ENCODE measurements around the gene YIPF7. TPM values are rescaled to one million over a fixed set of nuclear protein-coding genes. Genes with fewer than 3 reads are reported as not detected.

YIPF7 gene
- total RNA-seq, result under 1 TPM in 1 of 4 donors, not detected in 3; 0.29 TPM

DNA sequence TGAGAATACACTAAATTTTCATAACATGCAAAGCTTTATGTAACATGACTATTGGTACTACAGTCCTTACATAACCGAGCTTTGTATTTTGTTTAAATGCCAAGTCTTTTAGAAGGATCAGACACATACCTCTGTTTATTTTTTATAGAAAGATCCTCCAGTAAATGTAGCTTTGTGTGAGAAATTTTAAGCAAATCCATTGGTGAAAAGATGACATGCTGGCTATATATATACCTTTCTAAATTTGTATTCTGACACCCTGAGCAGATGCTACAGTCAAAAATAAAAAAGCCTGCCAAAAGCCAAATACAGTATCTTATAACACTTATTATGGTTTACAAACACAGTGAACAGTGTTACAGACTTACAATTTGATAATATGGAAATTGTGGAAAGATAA is at the start of gene YIPF7:
Gene YIPF7, minus strand, starts transcription at position 201 of the 400 bp plus-strand sequence. CDS start 1,525 bp downstream, outside the sequence.
- no peak for TF ChIP-seq POLR2A (IDR thresholded peaks at IDR 0.05)
- TF ChIP-seq, protein P1, sequence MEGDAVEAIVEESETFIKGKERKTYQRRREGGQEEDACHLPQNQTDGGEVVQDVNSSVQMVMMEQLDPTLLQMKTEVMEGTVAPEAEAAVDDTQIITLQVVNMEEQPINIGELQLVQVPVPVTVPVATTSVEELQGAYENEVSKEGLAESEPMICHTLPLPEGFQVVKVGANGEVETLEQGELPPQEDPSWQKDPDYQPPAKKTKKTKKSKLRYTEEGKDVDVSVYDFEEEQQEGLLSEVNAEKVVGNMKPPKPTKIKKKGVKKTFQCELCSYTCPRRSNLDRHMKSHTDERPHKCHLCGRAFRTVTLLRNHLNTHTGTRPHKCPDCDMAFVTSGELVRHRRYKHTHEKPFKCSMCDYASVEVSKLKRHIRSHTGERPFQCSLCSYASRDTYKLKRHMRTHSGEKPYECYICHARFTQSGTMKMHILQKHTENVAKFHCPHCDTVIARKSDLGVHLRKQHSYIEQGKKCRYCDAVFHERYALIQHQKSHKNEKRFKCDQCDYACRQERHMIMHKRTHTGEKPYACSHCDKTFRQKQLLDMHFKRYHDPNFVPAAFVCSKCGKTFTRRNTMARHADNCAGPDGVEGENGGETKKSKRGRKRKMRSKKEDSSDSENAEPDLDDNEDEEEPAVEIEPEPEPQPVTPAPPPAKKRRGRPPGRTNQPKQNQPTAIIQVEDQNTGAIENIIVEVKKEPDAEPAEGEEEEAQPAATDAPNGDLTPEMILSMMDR (IDR thresholded peaks at IDR 0.05), result no peak
- WGBS, 2 donors, result 65 to 70% methylated on average over 1 of the region's 1 CpG
- no peak within 1 kb of the TSS for H3K4me3 ChIP-seq (ENCODE audit: low read depth, poor library complexity, severe bottlenecking)
- intact Hi-C loops (cut with DNase I; ENCODE audit: low total_unique reads), result no loop called here
- no peak for DNase-seq (ENCODE audit: low spot score in 2 of 2)

DNA sequence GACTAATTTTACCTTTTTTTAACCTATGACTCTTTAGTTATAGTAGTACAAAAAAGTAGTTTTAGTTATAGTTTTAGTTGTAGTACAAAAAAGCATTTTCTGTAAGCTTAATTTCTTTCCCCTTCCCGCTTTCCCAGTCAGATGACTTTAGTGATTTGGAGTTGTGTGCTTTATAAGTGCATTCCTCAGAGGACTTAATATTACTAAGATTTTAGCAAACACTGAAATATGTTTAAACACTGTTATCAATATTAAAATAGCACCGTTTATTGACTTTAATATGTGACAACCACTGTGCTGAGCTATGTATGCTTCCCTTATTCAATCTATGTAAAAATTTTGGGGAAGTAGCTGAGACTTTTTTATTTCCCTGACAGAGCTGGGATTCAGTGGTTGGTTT is 49.6 kb upstream of the YIPF7 start:
- TF ChIP-seq, protein P1 (IDR thresholded peaks at IDR 0.05), result no peak
- no peak for TF ChIP-seq POLR2A (IDR thresholded peaks at IDR 0.05)
- 86 to 92% methylated on average over 2 of the region's 2 CpGs for WGBS, 2 donors
- intact Hi-C loops (cut with DNase I; ENCODE audit: low total_unique reads), result no loop called here

DNA sequence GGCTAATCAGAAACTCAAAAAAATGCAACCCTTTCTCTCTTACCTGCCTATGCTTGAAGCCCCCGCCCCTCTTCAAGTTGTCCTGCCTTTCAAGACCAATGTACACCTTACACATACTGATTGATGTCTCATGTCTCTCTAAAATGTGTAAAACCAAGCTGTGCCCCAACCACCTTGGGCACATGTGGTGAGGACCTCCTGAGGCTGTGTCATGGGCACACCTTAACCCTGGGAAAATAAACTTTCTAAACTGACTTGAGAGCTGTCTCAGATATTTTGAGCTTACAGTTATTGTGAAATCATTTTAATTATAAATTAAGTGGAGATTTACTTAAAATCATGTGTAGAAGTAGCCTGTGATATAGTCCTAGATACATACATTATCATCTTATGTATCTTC is 49.0 kb upstream of the YIPF7 start:
- DNase-seq (ENCODE audit: low spot score in 2 of 2), result no peak
- no peak overlapping the region for H3K4me3 ChIP-seq (ENCODE audit: low read depth, poor library complexity, severe bottlenecking)
- WGBS, 2 donors, result 93 to 100% methylated on average over 1 of the region's 1 CpG
- intact Hi-C loops (cut with DNase I; ENCODE audit: low total_unique reads), result no loop called here
- TF ChIP-seq, protein P1 (IDR thresholded peaks at IDR 0.05), result no peak
- TF ChIP-seq POLR2A (IDR thresholded peaks at IDR 0.05), result no peak

More for the DNA sequence above, 49.6 kb upstream of the YIPF7 start:
- no peak for DNase-seq (ENCODE audit: low spot score in 2 of 2)
- no peak overlapping the region for H3K4me3 ChIP-seq (ENCODE audit: low read depth, poor library complexity, severe bottlenecking)

DNA sequence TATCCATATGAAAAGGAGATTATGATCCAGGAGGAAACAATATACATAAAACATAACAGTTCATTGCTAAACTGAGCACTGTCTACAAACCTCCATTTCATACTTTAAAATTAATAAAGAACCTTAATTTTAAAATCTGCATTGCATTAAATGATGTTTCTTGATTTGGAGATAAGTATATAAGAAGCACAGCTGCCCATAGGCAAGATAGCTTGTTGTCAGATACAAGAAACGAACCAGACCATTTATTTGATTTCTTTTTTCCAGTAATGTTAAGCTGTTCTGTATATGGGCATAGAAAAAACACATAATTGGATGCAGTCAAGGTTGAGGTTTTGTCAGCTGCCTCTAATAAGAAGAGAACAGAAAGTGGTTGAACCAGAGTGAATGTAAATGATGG is 33.2 kb upstream of the YIPF7 start:
- intact Hi-C loops (cut with DNase I; ENCODE audit: low total_unique reads), result no loop called here
- TF ChIP-seq, protein P1 (IDR thresholded peaks at IDR 0.05), result no peak
- no peak for TF ChIP-seq POLR2A (IDR thresholded peaks at IDR 0.05)
- WGBS, 2 donors, result 66 to 75% methylated on average over 1 of the region's 1 CpG
- H3K4me3 ChIP-seq (ENCODE audit: low read depth, poor library complexity, severe bottlenecking), result no peak overlapping the region
- no peak for DNase-seq (ENCODE audit: low spot score in 2 of 2)

DNA sequence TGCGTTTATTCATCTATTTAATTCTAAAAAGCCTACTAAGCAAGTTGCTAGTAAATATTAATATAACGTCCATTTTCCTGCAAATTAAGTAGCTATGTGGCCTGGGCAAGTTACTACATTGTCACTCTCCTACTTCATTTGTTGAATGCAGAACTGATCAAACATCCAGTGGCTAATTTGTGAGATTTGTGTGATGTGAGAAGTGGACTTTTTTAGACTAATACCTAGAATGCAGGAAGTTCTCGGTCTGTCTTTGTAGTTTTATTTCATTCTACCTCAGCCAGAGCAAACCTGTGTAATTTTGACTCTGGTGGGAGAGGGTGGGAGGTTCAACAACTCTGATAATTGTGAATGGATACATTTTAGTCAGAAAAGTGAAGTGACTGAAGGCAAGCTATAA is 27.6 kb upstream of the YIPF7 start:
- intact Hi-C loops (cut with DNase I; ENCODE audit: low total_unique reads), result no loop called here
- no peak for TF ChIP-seq POLR2A (IDR thresholded peaks at IDR 0.05)
- H3K4me3 ChIP-seq (ENCODE audit: low read depth, poor library complexity, severe bottlenecking), result peak overlapping the region; percentile 97
- DNase-seq (ENCODE audit: low spot score in 2 of 2), result no peak
- 2 to 3% methylated on average over 3 of the region's 3 CpGs for WGBS, 2 donors

DNA sequence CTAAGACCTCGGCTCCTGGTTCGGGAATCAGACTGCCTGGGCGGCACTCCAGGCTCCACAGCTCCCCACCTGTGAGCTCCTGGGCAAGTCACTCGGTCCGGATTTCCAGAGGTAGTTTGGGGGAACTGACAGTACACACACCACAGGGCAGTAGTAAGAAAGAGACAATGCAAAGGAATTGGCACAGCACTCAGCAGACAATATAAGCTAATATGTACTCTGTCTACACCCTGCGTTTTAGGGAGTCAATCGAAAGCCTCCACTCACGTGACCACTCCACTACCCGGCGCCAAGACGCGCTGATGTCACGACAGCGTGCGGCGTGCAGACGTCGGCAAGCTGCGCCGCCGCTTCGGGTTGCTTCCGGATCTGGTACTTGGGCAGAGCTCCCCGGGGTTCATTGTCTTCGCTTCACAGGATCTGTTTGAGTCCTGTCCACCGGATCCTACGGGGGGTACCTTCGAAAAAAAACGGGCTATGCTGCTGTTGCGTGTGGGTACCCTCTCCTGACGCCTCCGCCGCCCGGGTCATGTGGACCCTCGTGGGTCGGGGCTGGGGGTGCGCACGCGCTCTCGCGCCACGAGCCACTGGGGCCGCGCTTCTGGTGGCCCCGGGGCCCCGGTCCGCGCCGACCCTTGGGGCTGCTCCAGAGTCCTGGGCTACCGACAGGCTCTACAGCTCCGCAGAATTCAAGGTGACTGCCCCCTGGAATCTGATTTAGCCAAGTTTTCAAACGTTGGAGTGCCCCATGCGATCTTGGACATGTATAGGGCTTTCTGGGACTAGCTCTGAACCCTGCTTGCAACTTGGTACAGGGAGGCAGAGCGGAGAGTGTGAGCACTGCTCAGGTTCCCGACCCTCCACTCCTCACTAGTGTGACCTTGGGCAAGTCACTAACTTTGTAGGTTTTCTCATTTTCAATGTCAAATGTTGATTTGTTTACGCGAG is 26.9 kb upstream of the YIPF7 start, which contains the start of gene GUF1:
Gene GUF1, plus strand, starts transcription at position 327 of the 948 bp plus-strand sequence. Its CDS starts 203 bp downstream, at position 530.
- DNase-seq (ENCODE audit: low spot score in 2 of 2), result peak; percentile 88 to 97
- TF ChIP-seq POLR2A (IDR thresholded peaks at IDR 0.05), result no peak
- TF ChIP-seq, protein P1 (IDR thresholded peaks at IDR 0.05), result peak in 1 of 3 donors; percentile 5
- intact Hi-C loops (cut with DNase I; ENCODE audit: low total_unique reads), result no loop called here
- peak within 1 kb of the TSS; percentile 97 for H3K4me3 ChIP-seq (ENCODE audit: low read depth, poor library complexity, severe bottlenecking)
- 0 to 1% methylated on average over 41 to 55 of the region's 57 CpGs for WGBS, 2 donors

All from lower leg skin (tissue), 4 donors.